HG03432 (cell line): ENCODE results near the gene OR6J1.
"Not testable (repeated sequence)": the region's sequence is repeated elsewhere in the genome, so short reads cannot be mapped to it uniquely, and the experiment has no call there.

Experiments used
- ATAC-seq: cut with Tn5 transposase; IDR thresholded peaks from one replicate; pipeline ENCODE4 v1.9.1; 2021; ENCODE audit warnings: mild to moderate bottlenecking, moderate library complexity; ENCODE audit not compliant: unreplicated experiment

The OR6J1 gene

DNA sequence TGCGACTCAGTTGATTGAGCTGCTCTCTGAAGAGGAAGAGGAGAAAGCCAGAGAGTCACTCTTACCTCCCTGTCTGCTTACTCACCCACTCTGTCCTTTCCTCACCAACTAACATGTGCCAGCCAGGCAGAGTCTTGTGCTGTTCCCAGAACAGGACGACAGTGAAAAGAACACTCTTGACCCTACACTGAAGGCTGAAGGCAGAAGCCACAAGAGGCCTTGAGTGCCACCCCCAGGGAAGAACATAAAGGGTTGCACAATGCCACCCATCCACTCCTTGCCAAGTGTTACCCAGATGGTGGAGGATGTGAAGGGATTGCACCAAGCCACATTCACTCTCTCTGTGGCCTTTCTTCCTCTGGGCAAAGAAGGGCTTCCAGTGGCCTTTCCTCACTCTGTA lies 33.2 kb downstream of the OR6J1 start:
- ATAC-seq, result no peak

DNA sequence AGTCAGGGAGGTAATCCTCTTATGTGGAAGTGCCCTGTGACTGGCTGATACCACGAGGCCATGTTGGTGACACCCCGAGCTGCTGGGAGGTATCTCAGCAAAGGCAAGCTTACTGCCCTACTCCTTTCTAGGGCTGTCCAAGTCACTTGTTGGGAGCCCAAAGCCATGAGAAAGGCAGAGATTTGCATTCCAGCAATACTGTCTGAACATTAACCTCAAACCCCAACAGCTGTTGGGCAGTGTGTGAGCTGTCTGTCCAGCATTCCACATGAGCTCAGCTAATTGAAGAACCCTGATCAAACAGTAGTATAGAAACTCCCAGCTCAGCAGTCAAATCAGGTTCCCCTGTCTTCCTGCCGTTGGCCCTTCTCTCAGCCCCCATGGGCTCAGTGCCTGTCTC lies 36.9 kb downstream of the OR6J1 start:
- ATAC-seq, result no peak

DNA sequence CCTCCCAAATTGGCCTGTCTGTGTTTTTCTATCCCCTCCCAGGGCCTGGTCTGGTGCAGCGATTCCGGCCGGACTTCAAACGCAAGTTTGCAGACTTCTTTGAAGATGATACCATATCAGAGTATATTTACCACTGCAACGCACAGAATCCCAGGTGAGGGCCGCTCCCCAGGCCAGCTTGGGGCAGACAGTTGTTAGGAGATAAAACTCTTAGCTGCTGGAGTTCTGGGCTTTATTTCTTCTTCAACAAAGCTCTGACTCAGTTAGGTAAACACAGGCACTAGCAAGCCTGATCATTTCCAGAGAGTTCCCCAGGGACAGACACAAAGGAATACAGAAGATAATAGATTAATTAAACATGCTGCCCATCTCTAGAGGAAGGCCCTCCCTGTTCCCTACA lies 37.8 kb downstream of the OR6J1 start:
- ATAC-seq, result no peak

DNA sequence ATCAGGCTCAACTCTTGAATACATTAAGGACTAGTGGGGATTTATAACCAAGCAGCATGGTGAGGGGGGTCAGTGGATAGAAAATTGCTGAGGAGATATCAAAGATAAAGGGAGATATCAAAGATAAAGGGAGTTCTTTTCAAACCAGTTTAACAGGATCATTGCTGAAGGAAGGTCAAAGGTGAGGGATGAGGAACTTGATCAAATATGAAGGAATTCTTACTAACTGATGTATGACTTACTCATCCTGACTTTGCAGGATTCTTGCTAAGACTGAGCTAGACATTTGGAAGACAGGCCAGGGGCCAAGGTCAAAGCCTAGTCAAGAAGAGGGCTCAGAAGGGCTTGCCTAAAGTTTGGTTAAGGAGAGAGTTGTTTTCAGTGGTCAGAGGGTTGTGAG lies 41.3 kb downstream of the OR6J1 start:
- no peak for ATAC-seq

DNA sequence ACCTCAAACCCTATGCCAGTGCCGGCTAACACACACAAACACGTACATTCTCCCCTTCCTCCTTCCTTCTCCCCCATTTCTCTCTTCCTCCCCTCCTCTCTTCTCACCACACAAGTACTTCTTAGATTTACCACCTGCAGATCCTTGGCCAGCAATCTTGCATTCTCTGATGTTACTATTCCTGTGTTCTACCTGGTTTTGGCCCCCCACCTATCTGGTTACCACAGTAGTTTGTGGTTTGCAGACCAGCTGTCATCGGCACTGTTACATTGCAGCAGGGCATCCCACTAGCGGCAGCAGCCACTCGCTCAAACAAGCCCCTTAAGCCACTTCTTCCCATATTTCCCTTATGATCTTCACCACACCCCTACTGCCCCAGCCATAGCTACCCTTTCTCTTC lies 42.2 kb downstream of the OR6J1 start:
- ATAC-seq, result no peak

DNA sequence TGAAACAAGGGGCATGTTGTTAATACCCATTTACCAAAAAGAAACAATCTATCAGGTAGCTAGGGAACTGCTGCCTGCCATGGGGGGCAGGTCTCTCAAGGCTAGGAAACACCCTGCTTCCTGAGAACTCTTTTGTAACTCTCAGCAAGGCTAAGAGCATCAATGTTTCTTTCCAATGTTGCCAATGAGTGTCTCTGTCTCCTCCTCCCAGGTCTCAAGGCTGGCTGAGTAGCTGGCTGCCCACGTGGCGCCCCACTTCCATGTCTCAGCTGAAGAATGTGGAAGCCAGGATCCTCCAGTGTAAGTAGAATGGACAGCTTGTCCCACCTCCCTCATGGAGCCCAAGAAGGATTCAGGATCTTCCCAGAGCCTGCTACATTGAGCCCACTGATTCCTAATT lies 42.7 kb downstream of the OR6J1 start:
- no peak for ATAC-seq

DNA sequence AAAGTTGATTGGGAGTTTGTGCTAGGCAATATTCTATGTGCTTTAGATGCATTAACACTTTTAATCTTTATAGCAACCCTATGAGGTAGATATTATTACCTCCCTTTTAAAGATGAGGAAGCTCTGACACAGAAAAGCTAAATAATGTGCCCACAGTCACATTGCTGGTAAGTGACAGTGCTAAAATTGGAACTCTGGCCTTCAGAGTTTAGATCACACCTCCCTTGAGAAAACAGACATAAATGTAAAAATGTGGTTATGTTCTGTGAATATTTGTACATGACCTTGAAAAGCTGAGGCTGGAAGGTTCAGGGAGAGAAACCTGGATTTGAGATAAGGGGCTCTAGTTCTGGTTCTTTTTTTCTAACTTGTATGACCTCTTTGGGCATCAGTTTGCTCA lies 44.1 kb downstream of the OR6J1 start:
- ATAC-seq, result no peak

DNA sequence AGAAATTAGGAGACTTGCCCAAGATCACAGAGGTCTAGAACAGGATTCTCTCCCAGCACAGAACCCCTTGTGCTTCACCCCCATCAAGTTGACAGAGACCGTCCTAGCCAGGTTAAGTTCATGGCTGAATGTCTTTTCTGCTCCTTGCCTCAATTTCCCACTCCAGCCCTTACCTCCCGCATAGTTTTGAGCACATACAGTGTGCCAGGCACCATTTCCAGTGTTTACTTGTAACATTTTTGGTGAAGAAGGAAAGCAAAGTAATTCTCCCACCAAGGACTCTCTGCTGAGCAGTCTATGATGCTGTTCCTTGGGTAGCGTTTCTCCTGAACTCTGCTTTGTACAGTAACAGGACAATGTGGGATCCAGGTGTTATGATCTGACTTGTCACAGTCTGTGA lies 44.8 kb downstream of the OR6J1 start:
- ATAC-seq, result no peak

DNA sequence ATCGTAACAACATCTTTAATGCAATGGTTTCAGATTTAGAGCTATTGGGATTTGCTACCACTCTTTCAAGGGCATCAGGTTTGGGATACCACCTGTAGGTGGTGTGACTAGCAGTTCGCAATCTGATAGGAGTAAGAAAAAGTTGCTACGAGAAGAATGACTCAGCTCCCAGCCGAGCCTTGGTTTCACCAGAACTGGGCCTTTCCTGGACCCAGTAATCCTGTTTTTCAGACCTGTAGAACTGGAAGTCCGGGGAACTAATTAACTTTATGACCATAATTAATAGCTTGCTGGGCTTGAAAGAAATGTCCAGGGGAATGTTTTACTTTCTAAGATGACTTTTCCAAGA lies 45.3 kb downstream of the OR6J1 start:
- ATAC-seq, result peak; percentile 65

DNA sequence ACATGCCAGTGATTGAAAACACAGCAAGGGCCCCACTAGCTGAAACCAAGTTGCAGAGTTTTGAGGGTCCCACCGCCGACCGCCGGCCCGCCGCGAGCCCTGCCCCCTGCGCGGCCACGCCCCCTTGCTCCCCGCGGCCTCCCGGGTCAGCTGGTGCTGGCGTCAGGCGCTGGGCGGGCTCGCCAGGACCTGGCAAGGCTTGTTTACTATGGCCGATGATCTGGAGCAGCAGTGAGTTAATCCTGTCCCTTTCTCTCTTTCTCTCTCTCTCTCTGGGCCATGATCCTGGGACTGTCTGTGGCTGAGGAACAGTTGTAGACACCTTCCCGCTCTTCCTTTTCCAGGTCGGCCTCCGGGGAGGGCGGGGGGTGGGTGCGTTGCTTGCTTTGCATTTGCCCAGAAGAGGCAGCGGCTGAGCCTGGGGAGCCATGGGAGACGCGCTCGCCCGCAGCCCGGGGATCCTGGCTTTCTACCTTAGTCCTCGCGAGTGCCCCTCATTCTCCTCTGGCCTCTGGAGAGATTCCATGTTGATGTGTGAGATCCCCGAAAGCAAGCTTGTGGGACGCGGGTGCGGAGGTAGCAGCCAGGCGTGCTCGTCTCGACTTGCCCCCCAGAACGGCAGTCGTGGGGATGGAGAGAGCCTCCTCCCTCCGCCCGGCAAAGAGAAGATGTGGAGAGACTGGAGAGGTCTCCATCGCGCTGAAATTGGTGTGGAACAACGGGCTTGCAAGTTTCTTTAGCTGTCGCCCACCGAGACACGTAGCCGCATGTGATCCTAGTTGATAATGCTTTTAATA lies 45.9 kb downstream of the OR6J1 start, which contains the start of gene ABHD4:
ABHD4 (plus strand) TSS at position 202 of the 797 bp plus-strand sequence; CDS start at position 209, 7 bp downstream.
- peak; percentile 88 for ATAC-seq

DNA sequence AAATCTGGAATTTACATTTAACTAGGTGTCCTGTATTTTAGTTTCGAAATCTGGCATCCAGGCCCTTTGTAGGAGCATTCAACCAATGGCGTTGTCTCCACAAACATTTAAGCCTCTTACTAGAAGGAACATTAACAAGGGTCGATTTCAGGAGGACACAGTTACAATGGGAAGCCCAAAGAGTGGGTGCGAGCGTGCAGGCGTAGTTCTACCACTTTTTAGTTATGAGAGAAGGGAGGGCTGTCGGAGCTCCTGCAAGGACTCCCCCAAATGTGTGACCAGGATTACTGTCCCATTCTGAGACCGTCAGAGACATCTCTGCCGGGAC lies 46.4 kb downstream of the OR6J1 start:
- ATAC-seq, result peak; percentile 41

DNA sequence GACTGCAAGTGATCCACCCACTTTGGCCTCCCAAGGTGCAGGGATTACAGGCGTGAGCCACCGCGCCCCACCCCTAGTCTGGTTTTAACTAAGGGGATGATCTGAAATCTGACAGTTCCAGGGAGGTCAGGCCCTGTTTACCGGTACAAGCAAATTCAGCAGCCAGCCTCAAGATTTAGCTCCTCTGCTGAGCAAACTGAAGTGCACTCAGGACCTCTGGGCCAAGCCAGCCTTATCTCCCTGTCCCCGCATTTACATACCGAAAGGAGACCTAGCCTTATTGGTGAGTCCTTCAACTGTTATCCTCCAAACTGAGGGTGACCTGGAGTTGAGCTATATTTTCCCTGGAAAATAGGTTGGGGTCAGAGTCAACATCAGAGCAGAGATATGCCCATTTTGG lies 46.9 kb downstream of the OR6J1 start:
- no peak for ATAC-seq

DNA sequence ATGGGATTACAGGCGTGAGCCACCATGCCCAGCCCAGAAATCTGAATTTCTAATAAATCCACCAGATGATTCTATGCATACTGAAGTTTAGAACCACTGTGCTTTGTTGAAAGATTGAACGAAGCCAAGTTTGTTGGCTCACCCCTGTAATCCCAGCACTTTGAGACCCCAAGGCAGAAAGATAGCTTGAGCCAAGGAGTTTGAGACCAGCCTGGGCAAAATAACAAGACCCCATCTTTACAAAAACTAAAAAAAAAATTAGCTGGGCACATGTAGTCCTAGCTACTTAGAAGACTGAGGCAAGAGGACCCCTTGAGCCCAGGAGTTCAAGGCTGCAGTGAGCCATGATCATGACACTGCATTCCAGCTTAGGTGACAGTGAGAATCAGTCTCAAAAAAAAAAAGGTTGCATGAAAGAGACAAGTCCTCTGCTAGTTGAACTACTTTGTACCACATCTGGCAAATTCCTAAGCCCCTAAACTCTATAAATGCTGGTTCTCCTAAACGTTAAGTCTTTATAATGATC lies 47.7 kb downstream of the OR6J1 start:
- ATAC-seq, result no peak

DNA sequence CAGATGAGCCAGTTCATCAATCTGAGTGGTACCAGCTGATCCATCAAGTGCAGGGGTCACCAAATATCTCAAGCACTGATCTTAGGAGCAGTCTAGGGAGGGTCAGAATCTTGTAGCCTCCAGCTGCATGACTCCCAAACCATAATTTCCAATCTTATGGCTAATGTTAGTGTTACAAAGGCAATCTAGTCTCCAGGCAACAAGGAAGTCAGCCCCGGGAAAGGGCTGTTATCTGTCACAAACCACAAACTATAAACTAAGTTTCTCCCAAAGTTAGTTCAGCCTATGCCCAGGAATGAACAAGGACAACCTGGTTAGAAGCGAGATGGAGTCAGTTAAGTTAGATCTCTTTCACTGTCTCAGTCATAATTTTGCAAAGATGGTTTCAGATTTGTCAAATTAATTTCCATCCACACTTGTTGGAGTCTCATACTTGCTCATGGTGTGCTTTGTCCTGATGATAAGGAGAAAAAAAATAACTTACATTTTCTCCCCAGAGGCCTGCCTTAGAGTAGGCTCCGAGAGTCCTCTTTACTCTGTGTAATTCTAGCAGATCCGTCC lies 49.9 kb downstream of the OR6J1 start:
- ATAC-seq, result no peak

DNA sequence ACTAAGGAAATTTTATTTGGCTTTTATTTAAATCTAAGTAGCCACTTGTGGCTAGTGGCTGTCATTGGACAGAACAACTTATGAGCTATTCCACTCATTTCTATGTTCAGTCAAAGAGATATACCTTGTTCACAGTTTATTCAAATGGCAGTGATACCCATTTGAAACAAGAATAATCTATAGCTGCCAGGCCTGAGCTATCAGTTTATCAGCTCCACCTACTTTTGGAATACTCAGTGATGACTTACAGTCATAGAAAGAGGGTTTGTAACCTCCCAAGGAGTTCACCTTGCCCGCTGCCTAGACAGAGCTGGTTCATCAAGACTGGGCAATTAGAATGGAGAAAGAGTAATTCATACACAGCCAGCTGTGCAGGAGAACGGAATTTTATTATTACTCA lies 50.6 kb downstream of the OR6J1 start:
- ATAC-seq, result no peak

DNA sequence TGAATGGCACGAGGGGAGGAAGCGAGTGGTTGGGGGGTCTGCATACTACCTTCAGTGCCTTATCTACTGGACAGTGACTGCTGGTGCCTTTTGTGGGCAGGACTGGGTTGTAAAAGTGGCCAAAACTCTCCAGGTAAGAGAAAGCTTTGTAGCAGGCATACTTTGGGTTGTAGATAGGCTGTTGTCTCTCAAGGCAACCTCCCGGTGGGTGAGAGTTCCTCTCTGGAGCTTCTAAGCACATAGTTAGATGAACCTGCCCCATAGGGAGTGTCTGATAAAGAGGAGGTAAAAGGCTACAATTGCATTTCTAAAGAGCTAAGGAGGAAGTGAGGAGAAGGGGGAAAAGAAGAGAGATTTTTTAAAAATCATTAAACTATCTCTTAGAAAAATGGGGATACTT lies 51.0 kb downstream of the OR6J1 start:
- no peak for ATAC-seq

DNA sequence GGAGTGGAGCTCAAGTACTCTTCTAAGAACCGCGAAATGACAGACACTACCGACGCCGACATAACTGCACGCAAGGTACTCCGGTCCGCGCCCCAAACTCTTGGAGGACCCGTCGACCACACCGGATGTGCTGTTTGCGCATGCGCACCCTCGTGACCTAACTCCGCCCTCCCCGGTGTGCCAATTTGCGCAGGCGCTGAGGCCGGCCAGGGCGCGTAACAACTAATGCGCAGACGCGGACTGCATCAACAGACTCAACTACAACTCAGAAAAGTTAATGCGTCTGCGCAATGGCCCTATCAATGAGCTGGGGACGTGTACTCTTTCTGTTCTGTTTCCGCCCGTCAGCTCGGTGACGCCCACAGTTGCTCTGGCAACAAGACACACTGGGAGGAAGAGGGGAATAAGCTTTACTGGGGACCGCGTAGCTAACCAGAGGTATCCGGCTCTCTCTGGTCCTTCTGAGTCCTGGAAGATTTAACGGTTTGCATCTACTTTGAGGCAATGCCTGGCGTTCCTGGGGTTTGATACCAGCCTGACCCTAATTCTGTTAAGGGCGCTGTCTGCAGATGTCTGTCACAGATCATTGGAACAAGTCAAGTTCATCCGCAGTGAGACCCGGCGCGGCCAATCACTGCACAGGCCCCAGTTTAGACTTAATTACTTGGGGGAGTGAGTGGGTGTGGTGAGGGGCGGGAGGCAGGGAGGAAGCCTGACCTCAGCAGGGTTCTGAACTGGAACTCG lies 54.9 kb downstream of the OR6J1 start, which contains the start of gene DAD1:
DAD1 (minus strand) TSS at position 129 of the 744 bp plus-strand sequence; CDS start at position 62, 67 bp downstream.
- ATAC-seq, result peak; percentile 90

DNA sequence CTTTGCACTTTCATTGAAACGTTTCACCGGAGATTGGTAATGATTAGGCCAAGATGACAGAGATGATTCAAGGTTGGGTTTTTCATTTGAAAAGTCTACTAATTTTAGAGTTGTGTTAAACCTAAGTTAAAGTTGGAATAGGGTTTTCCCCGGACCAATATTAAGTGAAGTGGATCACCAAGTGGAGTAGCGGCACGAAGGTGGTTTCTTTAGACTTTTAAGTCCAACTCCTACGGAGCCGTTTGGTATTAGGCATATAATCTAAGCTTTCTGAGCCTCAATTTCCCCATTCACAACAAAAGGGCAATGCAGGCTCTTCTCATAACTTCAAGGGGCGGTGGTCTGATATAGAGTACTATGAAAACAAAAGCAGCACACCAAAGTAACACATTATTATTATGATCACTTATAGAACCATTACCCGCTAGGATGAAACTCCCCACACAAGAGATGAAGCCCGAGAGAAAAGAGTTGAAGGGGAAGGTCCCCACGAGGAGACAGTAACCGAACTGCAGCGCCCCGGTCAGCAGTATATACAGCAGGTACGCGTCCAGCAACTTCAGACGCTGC lies 55.5 kb downstream of the OR6J1 start:
- ATAC-seq, result peak; percentile 8

DNA sequence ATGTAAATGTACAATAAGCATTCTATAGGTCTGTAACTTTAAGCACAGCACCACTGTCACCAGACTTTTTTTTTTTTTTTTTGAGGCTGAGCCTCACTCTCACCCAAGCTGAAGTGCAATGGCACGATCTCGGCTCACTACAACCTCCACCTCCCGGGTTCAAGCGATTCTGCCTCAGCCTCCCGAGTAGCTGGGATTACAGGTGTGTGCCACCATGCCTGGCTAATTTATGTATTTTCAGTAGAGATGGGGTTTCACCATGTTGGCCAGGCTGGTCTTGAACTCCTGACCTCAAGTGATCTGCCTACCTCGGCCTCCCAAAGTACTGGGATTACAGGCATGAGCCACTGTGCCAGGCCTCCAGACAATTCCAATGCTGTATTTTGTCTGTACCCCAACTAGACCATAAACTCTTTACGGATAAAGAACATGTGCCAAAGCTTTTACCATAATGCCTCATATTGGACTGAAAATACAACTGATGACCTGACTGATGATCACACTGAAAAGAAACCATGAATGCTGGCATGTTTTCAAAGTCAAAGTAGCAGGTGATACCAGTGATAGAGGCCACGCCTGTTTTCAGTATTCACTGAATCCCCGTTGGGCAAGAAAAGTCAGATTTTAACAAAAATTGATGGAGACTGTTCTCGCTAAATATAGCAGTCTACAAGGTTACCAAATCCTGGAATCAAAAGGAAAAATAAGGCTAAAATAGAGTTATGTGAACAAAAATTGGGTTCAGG lies 56.3 kb downstream of the OR6J1 start:
- ATAC-seq, result not testable (repeated sequence)

DNA sequence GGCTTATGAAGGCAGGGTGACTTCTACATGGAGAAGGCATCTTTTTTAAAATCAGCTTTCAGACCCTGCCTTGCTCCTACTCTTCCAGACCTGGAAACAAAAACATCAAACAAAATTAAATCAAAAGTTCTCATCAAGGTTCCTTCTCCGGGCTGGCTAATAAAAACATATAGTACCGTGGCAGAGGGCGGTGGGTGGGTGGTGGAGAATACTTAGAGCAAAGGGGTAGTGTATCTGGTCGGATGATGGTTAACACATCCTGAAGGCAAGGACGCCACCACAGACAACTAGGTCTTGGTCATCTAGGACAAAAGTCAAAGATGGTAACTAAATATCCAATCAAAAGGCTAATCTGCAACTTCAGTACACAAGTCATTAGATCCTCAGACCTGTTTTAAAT lies 56.9 kb downstream of the OR6J1 start:
- ATAC-seq, result no peak

DNA sequence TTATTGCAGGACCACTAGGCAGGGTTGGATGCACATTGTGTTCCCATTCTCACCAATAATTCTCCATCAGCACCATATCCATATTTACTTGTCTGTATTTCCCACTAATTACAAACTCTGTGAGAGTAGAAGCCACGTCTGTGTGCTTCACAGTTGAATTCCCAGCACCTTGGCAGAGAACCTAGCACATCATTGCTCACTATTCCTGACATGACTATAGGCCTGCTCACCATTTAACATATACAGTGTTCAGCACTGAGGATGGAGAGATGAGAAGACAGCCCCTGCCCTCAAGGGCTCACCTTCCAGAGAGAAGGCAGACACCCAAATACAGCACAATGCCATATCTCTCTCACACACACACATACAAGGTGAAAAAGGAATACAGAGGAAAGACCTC lies 60.2 kb downstream of the OR6J1 start:
- no peak for ATAC-seq
